GM10248 (cell line): ENCODE results near the gene CASP1.
"Not testable (repeated sequence)": the region's sequence is repeated elsewhere in the genome, so short reads cannot be mapped to it uniquely, and the experiment has no call there.

Source experiments
- CTCF ChIA-PET: fragments of 300-600 bp; sonication (Branson Sonifier 250); formaldehyde crosslinking; extraction: SDS; loops from one replicate; lab custom pipeline; 2021; ENCODE audit warnings: antibody characterized with exemption; lab: Yijun Ruan, JAX
- POLR2A ChIA-PET: fragments of 350-650 bp; sonication (Branson Sonifier 250); formaldehyde crosslinking; extraction: SDS; loops from one replicate; lab custom pipeline; 2020; ENCODE audit warnings: antibody characterized with exemption; lab: Yijun Ruan, JAX
- DNase-seq: peaks from one replicate; pipeline ENCODE4 v3.0.0; 2012; ENCODE audit errors: extremely low spot score
- CTCF ChIP-seq: IDR thresholded peaks from 2 replicates; pipeline ENCODE4 v1.5.1; 2012; ENCODE audit warnings: mild to moderate bottlenecking, low read depth; ENCODE audit errors: extremely low read depth, missing control alignments, control extremely low read depth

The CASP1 gene

GRCh38 chr11:105042178-105042577, 7.2 kb upstream of the CASP1 start:
- no peak for TF ChIP-seq CTCF
- DNase-seq, result no peak
- CTCF ChIA-PET, result no interaction called here
- POLR2A ChIA-PET, result no interaction called here

- ChIA-PET CTCF (interaction anchor here (1.1 kb wide), 1 partner anchor 40 kb away, joined by 3 read pairs; no protein-coding TSS in a partner anchor), POLR2A (interaction anchor here (0.6 kb wide), 1 partner anchor 16 kb away, joined by 3 read pairs; no protein-coding TSS in a partner anchor)
- no peak for TF ChIP-seq CTCF
- DNase-seq, result no peak
Observed at GRCh38 chr11:105040703-105041102, 5.8 kb upstream of the CASP1 start.

GRCh38 chr11:105034388-105034787, 556 bp downstream of the CASP1 start:
- CTCF ChIA-PET, DNase-seq, POLR2A ChIA-PET: not testable (repeated sequence)

GRCh38 chr11:105033781-105034180, 1.2 kb downstream of the CASP1 start:
- POLR2A ChIA-PET, result no interaction called here
- TF ChIP-seq CTCF, result no peak

GRCh38 chr11:105033343-105033742, 1.6 kb downstream of the CASP1 start:
- no peak for DNase-seq
- POLR2A ChIA-PET, result no interaction called here
- no peak for TF ChIP-seq CTCF
- CTCF ChIA-PET, result interaction anchor here (2.2 kb wide), 1 partner anchor 11 kb away, joined by 5 read pairs; the partner anchor contains the start of gene CASP5

More at GRCh38 chr11:105033781-105034180, 1.2 kb downstream of the CASP1 start:
- DNase-seq, result no peak
- CTCF ChIA-PET, result interaction anchor here (2.2 kb wide), 1 partner anchor 11 kb away, joined by 5 read pairs; the partner anchor contains the start of gene CASP5

GRCh38 chr11:105032495-105032894, 2.4 kb downstream of the CASP1 start:
- ChIA-PET CTCF (interaction anchor here (2.2 kb wide), 1 partner anchor 10 kb away, joined by 5 read pairs; the partner anchor contains the start of gene CASP5), POLR2A (no interaction called here)
- no peak for TF ChIP-seq CTCF
- no peak for DNase-seq

DNA sequence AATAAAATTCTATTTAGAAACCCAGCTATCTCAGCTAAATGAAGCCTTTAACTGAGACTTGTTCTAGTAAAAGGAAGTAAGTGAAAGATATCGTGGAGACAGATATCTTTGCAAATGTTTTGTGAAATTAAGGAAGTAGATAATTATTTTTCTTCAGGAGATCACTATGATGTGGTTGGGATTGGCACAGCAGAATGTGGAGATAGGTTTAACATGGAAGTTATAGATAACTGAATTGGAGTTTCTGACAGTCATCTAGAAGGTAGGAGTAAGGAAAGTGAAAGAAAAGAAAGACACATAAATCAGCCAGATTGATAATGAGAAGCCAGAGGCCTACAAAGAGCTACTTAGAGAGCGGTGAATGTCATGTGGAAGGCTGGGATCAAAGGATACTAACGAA, 7.3 kb downstream of the CASP1 start:
- ChIA-PET CTCF (no interaction called here), POLR2A (no interaction called here)
- TF ChIP-seq CTCF, result no peak
- DNase-seq, result no peak
